Stimulated activated CD4-positive, alpha-beta T cell treated with anti-CD3 and anti-CD28 coated beads, TNF-alpha, amount 100 ng/mL, for 4 hours (primary cell): Measurements from ENCODE around the gene IFNG.
"Not testable (repeated sequence)": the region's sequence is repeated elsewhere in the genome, so short reads cannot be mapped to it uniquely, and the experiment has no call there.

Experiments
- DNase-seq, 3 experiments: peaks; one replicate each; pipeline ENCODE4 v3.0.0-alpha.2; 2020; ENCODE audit warnings: low read depth in 3 of 3

Gene IFNG

GRCh38 chr12:68159681-68160304 lies at the start of gene IFNG:
Gene IFNG (minus strand): TSS chr12:68159740. CDS start chr12:68159615, 125 bp downstream.
- no peak for DNase-seq

GRCh38 chr12:68209048-68209728 lies 49.6 kb upstream of the IFNG start:
- not testable (repeated sequence) for DNase-seq

GRCh38 chr12:68207276-68207675 lies 47.7 kb upstream of the IFNG start:
- no peak for DNase-seq

- DNase-seq: no peak
Observed at GRCh38 chr12:68206446-68206845, 46.9 kb upstream of the IFNG start.

GRCh38 chr12:68203460-68203875 lies 43.9 kb upstream of the IFNG start:
- no peak for DNase-seq

GRCh38 chr12:68200854-68201253 lies 41.3 kb upstream of the IFNG start:
- no peak for DNase-seq

- no peak for DNase-seq
Observed at GRCh38 chr12:68199127-68199526, 39.6 kb upstream of the IFNG start.

- DNase-seq: no peak
Observed at GRCh38 chr12:68198507-68199086, 39.1 kb upstream of the IFNG start.

GRCh38 chr12:68190301-68190700 lies 30.8 kb upstream of the IFNG start:
- no peak for DNase-seq

- peak in 2 of 3 experiments; percentile 18 to 29 for DNase-seq
Observed at GRCh38 chr12:68189821-68190242, 30.3 kb upstream of the IFNG start.

- DNase-seq: no peak
Observed at GRCh38 chr12:68185598-68185997, 26.1 kb upstream of the IFNG start.

GRCh38 chr12:68180792-68181744 lies 21.5 kb upstream of the IFNG start:
- DNase-seq: no peak

- DNase-seq: no peak
Observed at GRCh38 chr12:68178774-68179439, 19.4 kb upstream of the IFNG start.

- no peak for DNase-seq
Observed at GRCh38 chr12:68178184-68178583, 18.6 kb upstream of the IFNG start.

- DNase-seq: no peak
Observed at GRCh38 chr12:68177562-68177961, 18.0 kb upstream of the IFNG start.

GRCh38 chr12:68176257-68176656 lies 16.7 kb upstream of the IFNG start:
- no peak for DNase-seq

GRCh38 chr12:68175557-68176061 lies 16.1 kb upstream of the IFNG start:
- DNase-seq: peak; percentile 6 to 41 (median 38)

- DNase-seq: not testable (repeated sequence)
Observed at GRCh38 chr12:68174761-68175160, 15.2 kb upstream of the IFNG start.

- no peak for DNase-seq
Observed at GRCh38 chr12:68173792-68174191, 14.3 kb upstream of the IFNG start.

- DNase-seq: no peak
Observed at GRCh38 chr12:68170726-68171125, 11.2 kb upstream of the IFNG start.

- DNase-seq: no peak
Observed at GRCh38 chr12:68169213-68169889, 9.8 kb upstream of the IFNG start.
